ENCODE results near the gene RBM14. TPM values are rescaled to one million over a fixed set of nuclear protein-coding genes. Genes with fewer than 3 reads are reported as not detected.

RBM14 gene
- total and polyA plus RNA-seq, 10 of the 15 experiments (the other 5 are each of a cell fraction or from before 2014, with no cell fraction given) = 5.4 to 140 (median 44.5) TPM

GRCh38 chr11:66616379-66617154, at the start of gene RBM14 (continued):
- no peak for TF ChIP-seq ZBTB33 (IDR thresholded peaks at IDR 0.05)
- no peak for TF ChIP-seq TARDBP (IDR thresholded peaks at IDR 0.05; ENCODE audit: borderline replicate concordance)
- TF ChIP-seq TBL1XR1 (IDR thresholded peaks at IDR 0.05; ENCODE audit: low read depth, low read length) = peak; percentile 11; the same call in 1 of the 2 replicates
- TF ChIP-seq ZNF687 (IDR thresholded peaks at IDR 0.05) = peak; percentile 68; the same call in 1 of the 2 replicates
- TF ChIP-seq CEBPB (IDR thresholded peaks at IDR 0.05; ENCODE audit: borderline replicate concordance in 1 of 2, low read depth in 2 of 2, low read length in 2 of 2) = no peak
- no peak for TF ChIP-seq STAT1 (conservative IDR thresholded peaks at IDR 0.05)
- no peak for TF ChIP-seq NFXL1 (IDR thresholded peaks at IDR 0.05; ENCODE audit: borderline replicate concordance)
- no peak for TF ChIP-seq SPI1 (IDR thresholded peaks at IDR 0.05; ENCODE audit: borderline replicate concordance, insufficient read depth, low read depth, low read length)
- TF ChIP-seq USF1 (IDR thresholded peaks at IDR 0.05; ENCODE audit: borderline replicate concordance, extremely low read length, insufficient read depth, low read depth, low read length) = no peak
- TF ChIP-seq E2F8 (IDR thresholded peaks at IDR 0.05; ENCODE audit: low read depth, partially characterized antibody) = no peak
- peak; percentile 83; the same call in 1 of the 2 replicates for TF ChIP-seq BACH1 (IDR thresholded peaks at IDR 0.05; ENCODE audit: borderline replicate concordance)
- no peak for TF ChIP-seq HSF1 (IDR thresholded peaks at IDR 0.05; ENCODE audit: low read depth, low read length)
- TF ChIP-seq POLR2AphosphoS5 (IDR thresholded peaks at IDR 0.05; ENCODE audit: low read length) = peak; percentile 99
- no peak for TF ChIP-seq ZNF24 (IDR thresholded peaks at IDR 0.05)
- peak; percentile 100 for TF ChIP-seq POLR2A (IDR thresholded peaks at IDR 0.05; ENCODE audit: low read depth, low read length)
- peak; percentile 46 for TF ChIP-seq PBX3 (IDR thresholded peaks at IDR 0.05; ENCODE audit: insufficient replicate concordance, low read depth, low read length)
